Caco-2 (cell line): ENCODE data around the gene CNOT6. TPM values are rescaled to one million over a fixed set of nuclear protein-coding genes. Genes with fewer than 3 reads are reported as not detected.
"Not testable (repeated sequence)": the region's sequence is repeated elsewhere in the genome, so short reads cannot be mapped to it uniquely, and the experiment has no call there.

Experiments used
- BruUV-seq: library from RNA; stranded (reverse); fragments of 400-500 nt; replicated peaks from 2 replicates; lab custom pipeline; 2021; lab: Mats Ljungman, UMichigan
- CTCF ChIA-PET: fragments of 300-600 bp; sonication (Branson Sonifier 250); formaldehyde crosslinking; loops from one replicate; lab custom pipeline; 2022; ENCODE audit warnings: antibody characterized with exemption; lab: Charles Lee
- POLR2A ChIA-PET: fragments of 300-600 bp; sonication (Branson Sonifier 250); formaldehyde crosslinking; loops from one replicate; lab custom pipeline; 2022; ENCODE audit warnings: antibody characterized with exemption; lab: Charles Lee
- DNase-seq, 2 experiments: peaks; one replicate each; pipeline versions ENCODE4 v3.0.0 to v3.0.0-alpha.2; 2020 to 2022
- H3K27me3 ChIP-seq: replicated peaks from 2 replicates; pipeline ENCODE4 v1.6.0; 2011; ENCODE audit warnings: low read length; ENCODE audit not compliant: control insufficient read depth, insufficient read depth
- H3K36me3 ChIP-seq: 2 replicates; pipeline ENCODE4 v1.5.1; 2011; ENCODE audit warnings: low read length; ENCODE audit not compliant: control insufficient read depth, insufficient read depth
- H3K4me1 ChIP-seq: fragments of 250-450 bp; sonication (Bioruptor Pico); 2 replicates; pipeline ENCODE4 v1.5.1; 2020; ENCODE audit warnings: mild to moderate bottlenecking
- H3K4me3 ChIP-seq: 2 replicates; pipeline ENCODE4 v1.5.1; 2011; ENCODE audit warnings: low read depth, mild to moderate bottlenecking, control low read depth, low read length
- H3K9me3 ChIP-seq: fragments of 250-450 bp; sonication (Bioruptor Pico); 2 replicates; pipeline ENCODE4 v1.5.1; 2020; ENCODE audit warnings: mild to moderate bottlenecking, moderate library complexity
- H3K27ac Mint-ChIP-seq: one replicate; pipeline ENCODE4 v1.8.0; 2022; ENCODE audit warnings: mixed read lengths; ENCODE audit not compliant: unreplicated experiment
- H3K27me3 Mint-ChIP-seq: one replicate; pipeline ENCODE4 v1.8.0; 2022; ENCODE audit warnings: mixed read lengths; ENCODE audit not compliant: insufficient read depth, unreplicated experiment
- H3K36me3 Mint-ChIP-seq: one replicate; pipeline ENCODE4 v1.8.0; 2022; ENCODE audit warnings: mild to moderate bottlenecking, mixed read lengths; ENCODE audit not compliant: insufficient read depth, unreplicated experiment
- H3K4me1 Mint-ChIP-seq: one replicate; pipeline ENCODE4 v1.8.0; 2022; ENCODE audit warnings: low read depth, mixed read lengths; ENCODE audit not compliant: unreplicated experiment
- H3K4me3 Mint-ChIP-seq: one replicate; pipeline ENCODE4 v1.8.0; 2022; ENCODE audit warnings: mild to moderate bottlenecking, moderate library complexity, mixed read lengths; ENCODE audit not compliant: unreplicated experiment
- H3K9me3 Mint-ChIP-seq: one replicate; pipeline ENCODE4 v1.8.0; 2022; ENCODE audit warnings: mixed read lengths; ENCODE audit not compliant: unreplicated experiment
- CTCF ChIP-seq, 2 experiments: fragments of 200-600 bp in 1 of 2; IDR thresholded peaks; 1 replicate in 1 of 2; 2 replicates in 1 of 2; pipeline versions ENCODE4 v1.5.1 to v1.8.0; 2011 to 2022; ENCODE audit warnings: antibody characterized with exemption in 1 of 2, control low read depth in 1 of 2, inconsistent platforms in 1 of 2, low read depth in 1 of 2, low read length in 1 of 2, mild to moderate bottlenecking in 1 of 2, moderate library complexity in 1 of 2; ENCODE audit not compliant: insufficient read depth in 1 of 2, severe bottlenecking in 1 of 2, unreplicated experiment in 1 of 2
- intact Hi-C: fragments of 100-400 bp; cut with micrococcal nuclease; formaldehyde crosslinking; loops from one replicate; pipeline ENCODE4 v1.10.0; 2022; ENCODE audit not compliant: unreplicated experiment
- total RNA-seq: library from RNA; stranded (reverse); gene quantifications from 2 replicates; pipeline ENCODE4 v1.2.3, GENCODE V29; 2022

The CNOT6 gene
- total RNA-seq, 1 experiment from 2014 or later, result 46.3 TPM

- H3K4me1 Mint-ChIP-seq, result peaks cover 6% of the 10 kb centered on the region
- intact Hi-C loops, result no loop called here
- BruUV-seq, result no TSS peak
- H3K9me3 ChIP-seq, result no peaks in the 10 kb centered on the region
- no peak for DNase-seq
- no peaks in the 10 kb centered on the region for H3K27me3 ChIP-seq
- ChIA-PET CTCF (no interaction called here), POLR2A (no interaction called here)
- peaks cover 23% of the 10 kb centered on the region for H3K36me3 Mint-ChIP-seq
- H3K9me3 Mint-ChIP-seq, result no peaks in the 10 kb centered on the region
- H3K27ac Mint-ChIP-seq, result no peak overlapping the region
- no peak overlapping the region for H3K4me3 Mint-ChIP-seq
- no peaks in the 10 kb centered on the region for H3K27me3 Mint-ChIP-seq
- TF ChIP-seq CTCF (IDR thresholded peaks at IDR 0.05; ENCODE audit: insufficient read depth in 1 of 2, low read depth in 1 of 2, low read length in 1 of 2, severe bottlenecking in 1 of 2, unreplicated experiment in 1 of 2), result no peak
- H3K4me1 ChIP-seq, result no peaks in the 10 kb centered on the region
- no peak overlapping the region for H3K4me3 ChIP-seq
- no peaks in the 10 kb centered on the region; the same call in 1 of the 2 replicates for H3K36me3 ChIP-seq
These were observed 32.1 kb downstream of the CNOT6 start for GRCh38 chr5:180526269-180526668.

GRCh38 chr5:180527659-180528058 lies 33.5 kb downstream of the CNOT6 start:
- Mint-ChIP-seq H3K27ac (no peak overlapping the region), H3K4me3 (no peak overlapping the region), H3K36me3 (peaks cover 32% of the 10 kb centered on the region), H3K27me3 (no peaks in the 10 kb centered on the region), H3K9me3 (no peaks in the 10 kb centered on the region), H3K4me1 (peaks cover 6% of the 10 kb centered on the region)
- TF ChIP-seq CTCF (IDR thresholded peaks at IDR 0.05; ENCODE audit: insufficient read depth in 1 of 2, low read depth in 1 of 2, low read length in 1 of 2, severe bottlenecking in 1 of 2, unreplicated experiment in 1 of 2), result no peak
- CTCF ChIA-PET, result no interaction called here
- intact Hi-C loops, result no loop called here
- Histone ChIP-seq H3K4me3 (no peak overlapping the region), H3K36me3 (no peaks in the 10 kb centered on the region; the same call in 1 of the 2 replicates), H3K9me3 (no peaks in the 10 kb centered on the region), H3K27me3 (no peaks in the 10 kb centered on the region), H3K4me1 (no peaks in the 10 kb centered on the region)
- no peak for DNase-seq
- POLR2A ChIA-PET, result no interaction called here
- no TSS peak for BruUV-seq

- H3K9me3 Mint-ChIP-seq, H3K4me3 Mint-ChIP-seq, intact Hi-C loops, H3K9me3 ChIP-seq, DNase-seq, H3K4me3 ChIP-seq, H3K27me3 Mint-ChIP-seq, H3K27me3 ChIP-seq, BruUV-seq, H3K4me1 ChIP-seq, H3K27ac Mint-ChIP-seq, H3K4me1 Mint-ChIP-seq, CTCF ChIA-PET, POLR2A ChIA-PET, H3K36me3 ChIP-seq: not testable (repeated sequence)
- peaks cover 38% of the 10 kb centered on the region for H3K36me3 Mint-ChIP-seq
These were observed 36.9 kb downstream of the CNOT6 start for GRCh38 chr5:180531036-180531585.
